GM15510 (cell line): ENCODE measurements around the gene MASP2.

Experiments
- POLR2A ChIP-seq: IDR thresholded peaks from 3 replicates; pipeline ENCODE4 v1.6.1; 2011; ENCODE audit warnings: borderline replicate concordance; ENCODE audit not compliant: insufficient read length; ENCODE audit errors: extremely low read depth

Gene MASP2

DNA sequence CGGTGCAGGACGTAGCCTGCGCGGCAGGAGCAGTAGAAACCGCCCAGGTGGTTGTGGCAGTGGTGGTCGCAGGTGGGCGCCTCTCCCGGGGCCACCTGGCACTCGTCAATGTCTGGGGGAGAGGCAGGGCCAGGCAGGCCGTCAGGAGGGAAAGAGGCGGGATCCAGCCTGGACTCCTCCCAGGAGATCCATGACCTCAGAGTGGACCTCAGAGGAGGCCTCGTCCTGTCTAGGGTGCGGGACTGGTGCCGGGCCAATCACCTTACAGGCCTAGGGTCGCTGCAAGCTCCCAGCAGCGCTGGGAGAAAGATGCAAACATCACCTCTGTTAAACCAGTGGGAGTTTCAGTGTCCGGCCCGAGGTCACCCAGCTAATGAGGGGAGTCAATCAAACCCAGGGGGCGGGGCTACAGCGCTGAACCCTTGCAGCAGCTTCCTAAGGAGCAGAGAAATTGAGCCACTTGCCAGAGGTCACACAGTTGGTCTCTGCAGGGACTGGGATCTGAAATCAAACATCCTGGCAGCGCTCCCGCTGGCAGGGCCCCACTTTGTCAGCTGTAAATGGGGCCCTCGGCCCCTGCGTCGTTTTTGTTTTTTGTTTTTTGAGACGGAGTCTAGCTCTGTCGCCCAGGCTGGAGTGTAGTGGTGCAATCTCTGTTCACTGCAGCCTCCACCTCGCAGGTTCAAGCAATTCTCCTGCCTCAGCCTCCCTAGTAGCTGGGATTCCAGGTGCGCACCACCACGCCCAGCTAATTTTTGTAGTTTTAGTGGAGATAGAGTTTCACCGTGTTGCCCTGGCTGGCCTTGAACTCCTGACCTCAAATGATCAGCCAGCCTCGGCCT, 1.4 kb downstream of the MASP2 start:
- TF ChIP-seq POLR2A, result no peak

- no peak for TF ChIP-seq POLR2A
These were observed 2.1 kb downstream of the MASP2 start for GRCh38 chr1:11044849-11045427.

DNA sequence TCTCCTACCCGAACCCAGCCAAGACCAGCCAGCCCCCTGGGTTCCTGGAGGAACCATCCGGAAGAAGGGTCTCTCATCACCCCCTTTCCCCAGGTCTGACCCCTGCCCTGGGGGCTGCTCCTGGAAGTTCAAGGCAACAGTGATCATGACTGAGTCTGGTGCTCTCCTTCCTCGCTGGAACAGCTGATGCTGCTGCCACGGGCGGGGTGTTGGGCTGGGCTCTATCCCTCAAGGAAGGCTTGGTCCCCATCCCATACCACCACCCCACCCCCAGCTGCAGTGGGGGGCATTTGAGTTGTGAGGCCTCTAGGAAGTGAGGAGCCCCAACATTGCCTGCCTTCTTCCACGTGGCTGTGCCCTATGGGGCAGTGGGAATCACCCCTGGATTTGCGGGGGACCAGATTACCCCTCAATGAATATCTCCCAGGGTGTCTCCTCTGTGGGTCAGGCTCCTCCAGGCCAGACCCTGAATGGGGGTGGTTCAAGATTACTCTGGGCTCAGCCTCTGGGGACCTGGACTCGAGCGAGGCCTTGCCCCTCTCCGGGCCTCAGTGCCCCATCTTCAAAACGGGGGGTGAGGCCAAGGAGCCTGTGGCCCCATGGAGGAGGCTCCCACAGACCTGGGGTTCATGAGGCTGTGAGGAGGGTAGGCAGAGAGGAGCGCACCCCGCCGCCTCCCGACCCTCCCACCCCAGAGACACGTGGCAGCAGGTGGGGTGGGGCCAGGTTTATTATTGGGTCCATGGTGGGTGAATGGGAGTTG, 2.8 kb downstream of the MASP2 start:
- no peak for TF ChIP-seq POLR2A

- TF ChIP-seq POLR2A, result no peak
These were observed 3.8 kb downstream of the MASP2 start for GRCh38 chr1:11042995-11043874.

DNA sequence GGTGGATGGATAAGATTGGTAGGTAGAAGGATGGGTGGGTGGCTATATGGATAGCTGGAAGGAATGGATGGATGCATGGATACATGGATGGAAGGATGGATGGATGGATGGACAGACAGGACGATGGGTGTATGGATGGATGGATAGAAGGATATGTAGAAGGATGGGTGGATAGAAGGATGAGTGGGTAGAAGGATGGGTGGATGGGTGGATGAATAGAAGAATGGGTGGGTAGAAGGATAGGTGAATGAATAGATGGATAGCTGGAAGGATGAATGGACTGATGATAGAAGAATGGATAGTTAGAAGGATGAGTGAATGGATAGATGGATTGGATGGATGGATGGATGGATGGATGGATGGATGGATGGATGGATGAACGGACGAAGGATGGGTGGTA, 5.0 kb downstream of the MASP2 start:
- TF ChIP-seq POLR2A, result no peak

- TF ChIP-seq POLR2A, result no peak
These were observed 6.0 kb downstream of the MASP2 start for GRCh38 chr1:11041048-11041447.

DNA sequence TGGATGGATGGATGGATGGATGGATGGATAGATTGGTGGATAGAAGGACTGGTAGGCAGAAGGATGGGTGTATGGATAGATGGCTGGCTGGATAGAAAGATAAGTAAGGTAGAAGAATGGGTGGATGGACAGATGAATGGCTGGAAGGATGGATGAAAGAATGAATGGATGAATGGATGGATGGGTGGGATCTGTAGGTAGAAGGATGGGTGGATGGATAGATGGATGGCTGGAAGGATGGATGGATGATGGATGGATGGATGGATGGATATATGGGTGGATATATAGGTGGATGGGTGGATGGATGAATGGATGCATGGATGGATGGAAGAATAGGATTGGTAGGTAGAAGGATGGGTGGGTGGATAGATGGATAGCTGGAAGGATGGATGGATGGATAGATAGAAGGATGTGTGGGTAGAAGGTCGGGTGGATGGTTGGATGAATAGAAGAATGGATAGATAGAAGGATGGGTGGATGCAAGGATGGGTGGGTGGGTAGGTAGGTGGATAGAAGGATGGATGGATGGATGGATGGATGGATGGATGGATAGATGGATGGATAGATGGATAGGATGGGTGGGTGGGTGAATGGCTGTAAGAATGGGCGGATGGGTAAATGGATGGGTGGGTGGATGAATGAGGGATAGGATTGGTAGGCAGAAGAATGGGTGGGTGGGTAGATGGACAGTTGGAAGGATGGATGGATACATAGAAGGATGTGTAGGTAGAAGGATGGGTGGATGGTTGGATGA, 7.5 kb downstream of the MASP2 start:
- TF ChIP-seq POLR2A, result no peak

DNA sequence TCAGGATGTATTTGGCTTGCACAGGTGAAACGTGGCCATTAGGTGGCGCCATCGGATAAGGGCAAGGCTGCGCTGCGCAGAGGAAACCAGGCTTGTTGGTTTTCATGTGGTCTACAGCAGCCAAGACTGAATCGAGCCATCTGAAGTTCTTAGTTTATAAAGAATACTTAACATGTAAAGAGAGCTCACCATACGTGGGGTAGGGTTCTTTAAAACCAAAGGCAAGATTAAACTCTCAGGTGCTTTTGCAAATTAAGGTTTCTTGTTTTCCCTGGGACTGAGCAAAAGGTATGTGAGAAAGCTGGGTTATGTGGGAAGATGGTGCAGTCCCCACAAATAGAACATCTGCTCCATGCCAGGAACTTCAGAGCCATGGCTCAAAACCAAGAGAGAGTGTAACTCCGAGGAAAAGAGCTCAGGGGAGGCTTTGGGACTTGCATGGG, 9.3 kb downstream of the MASP2 start:
- no peak for TF ChIP-seq POLR2A

- no peak for TF ChIP-seq POLR2A
These were observed 15.3 kb downstream of the MASP2 start for GRCh38 chr1:11031624-11032262.

- no peak for TF ChIP-seq POLR2A
These were observed 16.2 kb downstream of the MASP2 start for GRCh38 chr1:11030865-11031264.

DNA sequence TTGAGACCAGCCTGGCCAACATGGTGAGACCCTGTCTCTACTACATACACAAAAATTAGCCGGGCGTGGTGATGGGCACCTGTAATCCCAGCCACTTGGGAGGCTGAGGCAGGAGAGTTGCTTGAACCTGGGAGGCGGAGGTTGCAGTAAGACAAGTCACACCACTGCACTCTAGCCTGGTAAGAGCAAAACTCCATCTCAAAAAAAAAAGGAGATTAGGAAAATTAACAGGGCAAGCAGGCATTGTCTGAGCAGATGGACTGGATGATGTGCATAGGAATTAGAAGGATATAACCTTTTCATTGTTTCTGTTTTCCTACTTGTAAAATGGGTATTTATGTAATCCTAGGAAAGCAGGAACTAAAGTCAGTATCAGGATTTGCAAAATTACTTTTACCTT, 19.0 kb downstream of the MASP2 start:
- no peak for TF ChIP-seq POLR2A

GRCh38 chr1:11027316-11027715, 19.7 kb downstream of the MASP2 start:
- TF ChIP-seq POLR2A, result no peak

DNA sequence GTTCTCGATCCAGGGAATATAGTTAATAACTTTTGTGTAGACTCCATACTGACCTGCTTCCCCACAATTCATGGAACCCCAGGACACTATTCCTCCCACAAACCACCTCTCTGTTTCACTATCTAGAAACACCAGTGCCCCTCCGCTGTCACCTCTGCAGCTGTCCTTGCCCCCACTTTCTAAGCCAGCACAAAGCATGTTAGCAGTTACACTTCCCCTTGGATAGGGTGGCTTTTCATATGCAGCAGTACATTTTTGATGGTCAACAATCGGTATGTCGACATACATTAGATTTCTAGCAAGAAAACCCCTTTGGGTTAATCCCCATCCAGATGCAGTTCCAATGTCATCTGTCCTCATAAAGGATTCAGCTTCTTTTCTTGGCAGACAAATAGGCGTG, 20.1 kb downstream of the MASP2 start:
- no peak for TF ChIP-seq POLR2A
